Measurements from ENCODE around the gene ANKRD33B. TPM values are rescaled to one million over a fixed set of nuclear protein-coding genes. Genes with fewer than 3 reads are reported as not detected.

The ANKRD33B gene
- total RNA-seq, 2 experiments from 2014 or later, result 6.8 to 13.8 TPM

GRCh38 chr5:10590226-10590999, 26.5 kb downstream of the ANKRD33B start:
- CTCF ChIA-PET, result interaction anchor here (1.1 kb wide), 1 partner anchor 10 kb away, joined by 3 read pairs; no protein-coding TSS in a partner anchor
- H3K9me3 Mint-ChIP-seq (ENCODE audit: low read depth), result no peaks in the 10 kb centered on the region

GRCh38 chr5:10591159-10591558, 27.3 kb downstream of the ANKRD33B start:
- Mint-ChIP-seq H3K27me3 (no peaks in the 10 kb centered on the region), H3K9me3 (ENCODE audit: low read depth) (no peaks in the 10 kb centered on the region), H3K36me3 (peaks cover 4% of the 10 kb centered on the region), H3K27ac (no peak overlapping the region), H3K4me3 (no peak overlapping the region), H3K4me1 (peaks cover 18% of the 10 kb centered on the region)
- DNase-seq (peak; percentile 9), ATAC-seq (no peak)
- CTCF ChIA-PET, result interaction anchor here (1.1 kb wide), 1 partner anchor 11 kb away, joined by 3 read pairs; no protein-coding TSS in a partner anchor

More at GRCh38 chr5:10590226-10590999, 26.5 kb downstream of the ANKRD33B start:
- DNase-seq, result peak; percentile 5
- no peak overlapping the region for H3K27ac Mint-ChIP-seq
- peaks cover 4% of the 10 kb centered on the region for H3K36me3 Mint-ChIP-seq
- H3K4me1 Mint-ChIP-seq, result peaks cover 12% of the 10 kb centered on the region
- H3K27me3 Mint-ChIP-seq, result no peaks in the 10 kb centered on the region
- no peak overlapping the region for H3K4me3 Mint-ChIP-seq
- ATAC-seq, result no peak

DNA sequence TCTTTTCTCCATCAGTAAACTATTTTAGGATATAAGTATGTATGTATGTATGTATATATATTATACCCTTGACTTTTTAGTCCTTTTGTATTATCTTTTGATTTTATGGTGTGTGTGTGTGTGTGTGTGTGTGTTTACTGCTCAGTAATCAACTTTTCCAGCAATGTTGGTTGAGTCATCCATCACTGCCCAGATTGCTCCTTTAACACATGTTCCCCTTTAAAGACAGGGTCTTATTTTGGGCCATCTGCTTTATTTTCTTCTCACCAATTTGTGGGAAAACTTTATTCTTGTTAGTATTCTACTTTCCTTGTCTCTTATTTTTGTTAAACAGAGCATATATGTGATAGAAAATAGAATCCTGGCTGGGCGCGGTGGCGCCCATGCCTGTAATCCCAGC, 28.1 kb downstream of the ANKRD33B start:
- Mint-ChIP-seq H3K4me1 (peaks cover 26% of the 10 kb centered on the region), H3K9me3 (ENCODE audit: low read depth) (no peaks in the 10 kb centered on the region), H3K4me3 (no peak overlapping the region), H3K36me3 (peaks cover 9% of the 10 kb centered on the region), H3K27me3 (no peaks in the 10 kb centered on the region), H3K27ac (no peak overlapping the region)
- CTCF ChIA-PET, result interaction anchor here (1.1 kb wide), 1 partner anchor 12 kb away, joined by 3 read pairs; no protein-coding TSS in a partner anchor
- DNase-seq (no peak), ATAC-seq (no peak)

GRCh38 chr5:10592601-10593000, 28.7 kb downstream of the ANKRD33B start:
- H3K27me3 Mint-ChIP-seq, result no peaks in the 10 kb centered on the region
- no peak overlapping the region for H3K27ac Mint-ChIP-seq
- ATAC-seq (no peak), DNase-seq (peak; percentile 27)
- CTCF ChIA-PET, result interaction anchor here (1.1 kb wide), 1 partner anchor 24 kb away, joined by 3 read pairs; no protein-coding TSS in a partner anchor
- H3K4me1 Mint-ChIP-seq, result peaks cover 29% of the 10 kb centered on the region
- H3K4me3 Mint-ChIP-seq, result no peak overlapping the region
- H3K36me3 Mint-ChIP-seq, result peaks cover 10% of the 10 kb centered on the region
- H3K9me3 Mint-ChIP-seq (ENCODE audit: low read depth), result no peaks in the 10 kb centered on the region

- Mint-ChIP-seq H3K4me3 (no peak overlapping the region), H3K27me3 (no peaks in the 10 kb centered on the region), H3K9me3 (ENCODE audit: low read depth) (no peaks in the 10 kb centered on the region), H3K36me3 (peaks cover 10% of the 10 kb centered on the region), H3K4me1 (peaks cover 29% of the 10 kb centered on the region), H3K27ac (no peak overlapping the region)
- DNase-seq (peak; percentile 23), ATAC-seq (no peak)
- CTCF ChIA-PET, result interaction anchor here (0.7 to 1.2 kb wide), 4 partner anchors 9 to 217 kb away, joined by 3 to 5 read pairs (median 4); no protein-coding TSS in a partner anchor
Observed at GRCh38 chr5:10593531-10594181, 29.8 kb downstream of the ANKRD33B start.

DNA sequence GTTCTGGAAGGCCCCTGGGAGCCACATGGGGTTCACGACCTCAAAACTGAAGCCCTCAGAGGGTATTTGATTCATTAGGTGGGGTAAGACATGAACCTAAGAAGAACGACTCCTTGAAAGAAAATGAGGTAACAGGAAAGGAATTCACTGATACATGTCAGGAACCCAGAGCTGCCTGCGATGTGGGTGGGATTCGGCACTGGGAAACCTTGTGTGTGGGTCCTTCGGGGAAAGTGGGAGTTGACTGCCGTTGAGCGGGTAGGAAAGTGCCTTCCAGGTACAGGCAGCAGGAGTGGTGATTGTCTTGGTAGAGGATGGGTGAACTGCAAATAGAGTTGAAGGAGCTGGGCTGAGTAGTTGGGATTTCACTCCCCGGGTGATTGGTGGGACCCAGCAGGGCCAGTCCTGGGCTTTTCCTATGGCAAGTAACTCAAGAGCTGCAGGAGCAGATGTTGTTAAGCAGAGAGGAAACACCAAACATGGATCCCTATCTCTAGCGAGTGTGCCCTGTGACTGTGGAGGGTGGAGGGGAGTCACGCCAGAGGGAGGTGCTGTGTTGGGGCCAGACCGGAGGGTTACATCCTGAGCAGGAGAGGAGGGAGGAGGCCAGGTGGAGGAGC, 30.8 kb downstream of the ANKRD33B start:
- Mint-ChIP-seq H3K27me3 (peaks cover 3% of the 10 kb centered on the region), H3K4me1 (peaks cover 25% of the 10 kb centered on the region)
- CTCF ChIA-PET, result no interaction called here

DNA sequence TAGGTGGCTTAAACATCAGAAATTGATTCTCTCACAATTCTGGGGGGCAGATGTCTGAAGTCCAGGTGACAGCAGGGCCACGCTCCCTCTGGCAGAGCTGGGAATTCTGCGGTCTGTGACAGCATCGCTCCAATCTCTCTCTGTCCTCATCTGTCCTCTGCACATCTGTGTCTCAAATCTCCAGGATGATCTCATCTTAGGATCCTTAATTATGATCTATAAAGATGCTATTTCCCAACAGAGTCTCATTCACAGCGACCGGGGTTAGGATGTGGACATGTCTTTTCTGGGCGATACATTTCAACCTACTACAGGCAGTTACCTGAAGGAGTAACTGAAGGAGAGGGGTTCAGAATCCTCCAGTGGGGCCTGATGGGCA, 31.4 kb downstream of the ANKRD33B start:
- ATAC-seq (peak; percentile 22), DNase-seq (no peak)
- CTCF ChIA-PET, result no interaction called here
- Mint-ChIP-seq H3K9me3 (ENCODE audit: low read depth) (no peaks in the 10 kb centered on the region), H3K36me3 (peaks cover 12% of the 10 kb centered on the region), H3K27me3 (peaks cover 3% of the 10 kb centered on the region), H3K4me3 (no peak overlapping the region), H3K27ac (no peak overlapping the region), H3K4me1 (peaks cover 30% of the 10 kb centered on the region)

More for the DNA sequence above, 30.8 kb downstream of the ANKRD33B start:
- Mint-ChIP-seq H3K27ac (no peak overlapping the region), H3K36me3 (peaks cover 14% of the 10 kb centered on the region), H3K4me3 (no peak overlapping the region), H3K9me3 (ENCODE audit: low read depth) (no peaks in the 10 kb centered on the region)
- DNase-seq (peak; percentile 38), ATAC-seq (no peak)

DNA sequence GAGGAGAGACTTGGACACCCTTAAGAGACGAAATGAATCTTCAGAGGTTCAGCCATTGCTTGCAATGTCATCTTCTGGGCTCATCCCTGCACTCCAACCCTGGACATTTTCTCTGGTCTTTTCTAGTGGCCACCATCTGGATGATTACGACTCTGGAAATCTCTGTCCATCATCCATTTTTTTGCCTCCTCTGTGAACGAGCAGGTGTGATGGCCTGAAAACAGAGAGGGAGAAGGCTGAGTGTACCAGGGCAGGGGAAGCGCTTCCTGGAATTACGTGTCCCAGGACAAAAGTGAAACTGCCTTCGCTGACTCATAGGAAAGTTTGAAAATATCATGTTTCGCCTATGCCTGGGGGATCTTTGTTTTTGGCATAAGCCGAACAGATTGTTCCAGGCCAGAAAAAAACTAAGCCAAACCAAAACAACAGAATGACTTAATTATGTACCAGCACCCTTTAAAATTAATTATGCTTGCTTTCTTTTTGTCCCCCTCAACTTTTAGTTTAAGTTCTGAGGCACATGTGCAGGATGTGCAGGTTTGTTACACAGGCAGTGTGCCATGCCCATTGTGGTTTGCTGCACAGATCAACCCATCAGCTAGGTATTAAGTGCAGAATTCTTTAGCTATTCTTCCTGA, 31.9 kb downstream of the ANKRD33B start:
- DNase-seq, result peak; percentile 61
- Mint-ChIP-seq H3K9me3 (ENCODE audit: low read depth) (no peaks in the 10 kb centered on the region), H3K36me3 (peaks cover 12% of the 10 kb centered on the region), H3K27me3 (peaks cover 3% of the 10 kb centered on the region), H3K27ac (peak overlapping the region; percentile 50), H3K4me3 (peak overlapping the region; percentile 45), H3K4me1 (peaks cover 35% of the 10 kb centered on the region)
- ATAC-seq, result peak; percentile 87
- CTCF ChIA-PET, result no interaction called here

DNA sequence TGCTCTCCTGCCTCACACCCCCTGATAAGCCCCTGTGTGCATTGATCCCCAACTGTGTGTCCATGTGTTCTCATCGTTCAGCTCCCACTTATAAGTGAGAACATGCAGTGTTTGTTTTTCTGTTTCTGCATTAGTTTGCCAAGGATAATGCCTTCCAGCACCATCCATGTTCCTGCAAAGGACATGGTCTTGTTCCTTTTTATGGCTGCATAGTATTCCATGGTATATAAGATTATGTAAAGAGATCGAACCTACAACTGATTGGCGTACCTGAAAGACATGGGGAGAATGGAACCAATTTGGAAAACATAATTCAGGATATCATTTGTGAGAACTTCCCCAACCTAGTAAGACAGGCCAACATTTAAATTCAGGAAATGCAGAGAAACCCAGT, 32.4 kb downstream of the ANKRD33B start:
- peaks cover 40% of the 10 kb centered on the region for H3K4me1 Mint-ChIP-seq
- no peaks in the 10 kb centered on the region for H3K9me3 Mint-ChIP-seq (ENCODE audit: low read depth)
- H3K27me3 Mint-ChIP-seq, result peaks cover 3% of the 10 kb centered on the region
- no peak for ATAC-seq
- no peak for DNase-seq
- peaks cover 12% of the 10 kb centered on the region for H3K36me3 Mint-ChIP-seq
- CTCF ChIA-PET, result interaction anchor here (1.4 kb wide), 1 partner anchor 31 kb away, joined by 5 read pairs; no protein-coding TSS in a partner anchor
- H3K4me3 Mint-ChIP-seq, result peak overlapping the region; percentile 45
- peak overlapping the region; percentile 50 for H3K27ac Mint-ChIP-seq

DNA sequence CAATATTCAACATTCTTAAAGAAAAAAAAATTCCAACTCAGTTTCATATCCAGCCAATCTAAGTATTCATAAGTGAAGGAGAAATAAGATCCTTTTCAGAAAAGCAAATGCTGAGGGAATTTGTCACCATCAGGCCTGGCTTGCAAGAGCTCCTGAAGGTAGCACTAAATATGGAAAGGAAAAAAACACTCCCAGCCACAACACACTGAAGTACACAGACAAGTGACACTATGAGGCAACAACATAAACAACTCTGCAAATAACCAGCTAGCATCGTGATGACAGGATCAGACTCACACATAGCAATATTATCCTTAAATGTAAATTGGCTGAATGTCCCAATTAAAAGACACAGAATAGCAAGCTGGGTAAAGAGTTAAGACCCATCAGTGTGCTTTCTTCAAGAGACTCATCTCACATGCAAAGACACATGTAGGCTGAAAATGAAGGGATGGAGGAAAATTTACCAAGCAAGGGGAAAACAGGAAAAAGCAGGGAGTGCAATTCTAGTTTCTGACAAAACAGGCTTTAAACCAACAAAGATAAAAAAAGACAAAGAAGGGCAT, 33.1 kb downstream of the ANKRD33B start:
- Mint-ChIP-seq H3K36me3 (peaks cover 12% of the 10 kb centered on the region), H3K27ac (no peak overlapping the region), H3K4me1 (peaks cover 44% of the 10 kb centered on the region), H3K4me3 (no peak overlapping the region), H3K9me3 (ENCODE audit: low read depth) (no peaks in the 10 kb centered on the region), H3K27me3 (peaks cover 3% of the 10 kb centered on the region)
- no peak for ATAC-seq
- CTCF ChIA-PET, result interaction anchor here (1.4 kb wide), 1 partner anchor 30 kb away, joined by 5 read pairs; no protein-coding TSS in a partner anchor
- DNase-seq, result peak; percentile 12

GRCh38 chr5:10599113-10599512, 35.2 kb downstream of the ANKRD33B start:
- CTCF ChIA-PET, result no interaction called here
- no peaks in the 10 kb centered on the region for H3K9me3 Mint-ChIP-seq (ENCODE audit: low read depth)
- peaks cover 3% of the 10 kb centered on the region for H3K27me3 Mint-ChIP-seq
- no peak for DNase-seq
- peaks cover 12% of the 10 kb centered on the region for H3K36me3 Mint-ChIP-seq
- H3K4me1 Mint-ChIP-seq, result peaks cover 44% of the 10 kb centered on the region
- H3K4me3 Mint-ChIP-seq, result no peak overlapping the region
- ATAC-seq, result no peak
- no peak overlapping the region for H3K27ac Mint-ChIP-seq

- H3K4me3 Mint-ChIP-seq, result no peak overlapping the region
- H3K27ac Mint-ChIP-seq, result no peak overlapping the region
- DNase-seq, result no peak
- peaks cover 3% of the 10 kb centered on the region for H3K27me3 Mint-ChIP-seq
- ATAC-seq, result no peak
- H3K4me1 Mint-ChIP-seq, result peaks cover 41% of the 10 kb centered on the region
- peaks cover 12% of the 10 kb centered on the region for H3K36me3 Mint-ChIP-seq
- H3K9me3 Mint-ChIP-seq (ENCODE audit: low read depth), result no peaks in the 10 kb centered on the region
- CTCF ChIA-PET, result no interaction called here
Observed at GRCh38 chr5:10599862-10600284, 36.0 kb downstream of the ANKRD33B start.

Data from activated CD8-positive, alpha-beta memory T cell treated with anti-CD3 and anti-CD28 coated beads, Interleukin-2, amount 10 ng/mL, durations not matched to agents 7 days and 5 days (primary cell).